GM23248 (cell line): ENCODE measurements around the gene PELI3. TPM values are rescaled to one million over a fixed set of nuclear protein-coding genes. Genes with fewer than 3 reads are reported as not detected.

Experiments used
- DNase-seq: peaks from one replicate; pipeline ENCODE4 v3.0.0-alpha.2; 2015
- H2AFZ ChIP-seq: fragments of 200-600 bp; sonication (generic); 2 replicates; pipeline ENCODE4 v1.6.1; 2016; ENCODE audit warnings: antibody characterized with exemption
- H3F3A ChIP-seq: fragments of 200-600 bp; sonication (generic); 2 replicates; pipeline ENCODE4 v1.6.1; 2016; ENCODE audit warnings: mild to moderate bottlenecking, antibody characterized with exemption, mixed run types; ENCODE audit not compliant: insufficient read depth
- H3K27ac ChIP-seq: fragments of 200-600 bp; sonication (generic); 2 replicates; pipeline ENCODE4 v1.5.1; 2016; ENCODE audit warnings: mild to moderate bottlenecking
- H3K27me3 ChIP-seq: fragments of 200-600 bp; sonication (generic); replicated peaks from 2 replicates; pipeline ENCODE4 v1.6.1; 2016; ENCODE audit warnings: mild to moderate bottlenecking; ENCODE audit not compliant: insufficient read depth
- H3K36me3 ChIP-seq: fragments of 200-600 bp; sonication (generic); 2 replicates; pipeline ENCODE4 v1.6.1; 2016; ENCODE audit warnings: low read depth, mild to moderate bottlenecking
- H3K4me1 ChIP-seq: fragments of 200-600 bp; sonication (generic); 2 replicates; pipeline ENCODE4 v1.6.1; 2016; ENCODE audit warnings: mild to moderate bottlenecking; ENCODE audit not compliant: insufficient read depth
- H3K4me2 ChIP-seq: fragments of 200-600 bp; sonication (generic); one replicate; pipeline ENCODE4 v1.6.1; 2016; ENCODE audit warnings: mild to moderate bottlenecking; ENCODE audit not compliant: unreplicated experiment
- H3K4me3 ChIP-seq: fragments of 200-600 bp; sonication (generic); 2 replicates; pipeline ENCODE4 v1.5.1; 2016; ENCODE audit warnings: mild to moderate bottlenecking
- H3K79me2 ChIP-seq: fragments of 200-600 bp; sonication (generic); 2 replicates; pipeline ENCODE4 v1.6.1; 2016; ENCODE audit warnings: mild to moderate bottlenecking; ENCODE audit not compliant: insufficient read depth
- H3K9ac ChIP-seq: fragments of 200-600 bp; sonication (generic); 2 replicates; pipeline ENCODE4 v1.6.1; 2016; ENCODE audit warnings: mild to moderate bottlenecking
- H3K9me2 ChIP-seq: fragments of 200-600 bp; sonication (generic); 2 replicates; pipeline ENCODE4 v1.6.1; 2016; ENCODE audit warnings: mixed run types, mild to moderate bottlenecking, moderate library complexity; ENCODE audit not compliant: insufficient read depth
- H3K9me3 ChIP-seq: fragments of 200-600 bp; sonication (generic); one replicate; pipeline ENCODE4 v1.6.1; 2017; ENCODE audit warnings: low read depth
- H4K20me1 ChIP-seq: fragments of 200-600 bp; sonication (generic); 2 replicates; pipeline ENCODE4 v1.6.0; 2016; ENCODE audit not compliant: insufficient read depth
- EZH2 ChIP-seq: fragments of 200-600 bp; sonication (generic); IDR thresholded peaks from 2 replicates; pipeline ENCODE4 v1.6.1; 2018; ENCODE audit warnings: antibody characterized with exemption, mild to moderate bottlenecking; ENCODE audit not compliant: insufficient read depth, poor library complexity, severe bottlenecking
- EZH2phosphoT487 ChIP-seq: fragments of 200-600 bp; sonication (generic); IDR thresholded peaks from 2 replicates; pipeline ENCODE4 v1.6.1; 2018; ENCODE audit warnings: antibody characterized with exemption, moderate library complexity, mild to moderate bottlenecking, low read depth; ENCODE audit not compliant: insufficient read depth
- WGBS, 2 experiments: methylation state at CpG; one replicate each; pipeline ENCODE4 v1.1.6; 2015 to 2017; ENCODE audit warnings: low lambda C conversion rate in 2 of 2, low coverage in 1 of 2; ENCODE audit errors: missing lambda C conversion rate in 2 of 2; 5-methylcytosine and 5-hydroxymethylcytosine counted together
- in situ Hi-C: fragments of 300-500 bp; cut with MboI; formaldehyde crosslinking; loops from 2 replicates; pipeline ENCODE4 v1.15.0; 2020
- polyA plus RNA-seq: library from polyadenylated mRNA; unstranded; fragments of >200 nt; fragmentation: Nextera tagmentation; extraction: Ambion mirVana; gene quantifications from 2 replicates; pipeline ENCODE4 v1.2.1, GENCODE V29; 2016
- total RNA-seq: library from RNA; depleted of rRNA; stranded (reverse); fragments of >200 nt; shearing (Covaris generic); gene quantifications from 2 replicates; pipeline ENCODE4 v1.2.3, GENCODE V29; 2014

PELI3 gene
- total and polyA plus RNA-seq, 2 experiments from 2014 or later = 5.3 to 10.5 TPM

DNA sequence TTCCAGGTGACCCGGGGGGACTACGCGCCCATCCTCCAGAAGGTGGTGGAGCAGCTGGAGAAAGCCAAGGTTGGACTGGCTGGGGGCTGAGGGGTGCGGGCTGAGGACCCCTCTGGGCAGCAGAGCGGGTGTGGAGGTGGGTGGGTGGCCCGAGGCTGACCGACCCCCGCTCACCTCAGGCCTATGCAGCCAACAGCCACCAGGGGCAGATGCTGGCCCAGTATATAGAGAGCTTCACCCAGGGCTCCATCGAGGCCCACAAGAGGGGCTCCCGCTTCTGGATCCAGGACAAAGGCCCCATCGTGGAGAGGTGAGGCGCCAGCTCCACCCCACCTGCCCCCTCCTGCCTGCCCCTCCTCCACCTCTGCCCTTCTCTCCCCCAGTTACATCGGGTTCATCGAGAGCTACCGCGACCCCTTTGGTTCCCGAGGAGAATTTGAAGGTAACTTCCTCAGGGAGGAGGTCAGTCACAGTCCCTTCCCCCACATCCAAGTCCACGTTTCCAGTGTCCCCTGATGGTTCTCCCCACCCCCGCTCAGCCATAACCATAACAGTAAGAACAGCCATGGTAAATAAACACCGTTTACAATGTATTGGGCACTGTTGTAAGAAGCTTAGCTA lies 24.7 kb downstream of the PELI3 start:
- H3K9me2 ChIP-seq = no peaks in the 10 kb centered on the region
- TF ChIP-seq EZH2phosphoT487 (no peak), EZH2 (no peak)
- no peaks in the 10 kb centered on the region for H3K79me2 ChIP-seq
- no peak overlapping the region for H3K9ac ChIP-seq
- H2AFZ ChIP-seq = no peak overlapping the region
- H3K27ac ChIP-seq = no peak overlapping the region
- no peak overlapping the region for H3K4me2 ChIP-seq
- in situ Hi-C loops = no loop called here
- peak; percentile 31 for DNase-seq
- H3K9me3 ChIP-seq = no peaks in the 10 kb centered on the region
- no peaks in the 10 kb centered on the region for H3K27me3 ChIP-seq
- H3K4me3 ChIP-seq = no peak overlapping the region
- H3F3A ChIP-seq = no peaks in the 10 kb centered on the region
- WGBS, 2 experiments = 65 to 71% methylated on average over 17 to 20 of the region's 20 CpGs
- no peaks in the 10 kb centered on the region for H3K36me3 ChIP-seq
- H4K20me1 ChIP-seq = no peaks in the 10 kb centered on the region
- no peaks in the 10 kb centered on the region for H3K4me1 ChIP-seq

DNA sequence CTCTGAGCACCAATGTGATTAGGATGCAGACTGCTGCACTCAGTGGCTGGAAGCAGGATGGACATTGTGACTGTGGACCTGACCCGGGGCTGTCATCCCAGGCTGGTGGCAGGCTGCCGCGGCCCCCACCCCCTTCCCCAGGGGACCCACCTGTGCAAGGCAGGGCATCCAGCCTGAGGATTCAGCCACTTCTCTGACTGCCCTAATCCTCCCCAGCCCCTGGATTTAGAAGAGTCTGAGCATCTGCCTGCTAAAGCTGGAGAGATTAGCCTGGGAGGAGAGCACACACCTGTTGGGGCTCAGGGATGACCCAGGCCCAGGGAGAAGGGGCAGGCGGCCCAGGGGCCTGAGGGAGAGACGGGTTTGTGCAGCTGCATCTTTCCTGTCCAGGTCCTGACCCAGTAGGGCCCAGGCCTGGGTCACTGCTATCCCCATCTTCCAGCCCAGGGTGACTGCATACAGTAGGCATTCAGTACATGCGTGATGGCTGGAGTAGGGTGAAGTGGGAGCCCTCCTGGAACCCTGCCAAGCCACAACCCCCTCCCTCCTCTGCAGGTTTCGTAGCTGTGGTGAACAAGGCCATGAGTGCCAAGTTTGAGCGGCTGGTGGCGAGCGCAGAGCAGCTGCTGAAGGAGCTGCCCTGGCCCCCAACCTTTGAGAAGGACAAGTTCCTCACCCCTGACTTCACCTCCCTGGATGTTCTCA lies 25.6 kb downstream of the PELI3 start:
- H3K4me2 ChIP-seq = no peak overlapping the region
- H3F3A ChIP-seq = no peaks in the 10 kb centered on the region
- TF ChIP-seq EZH2 (no peak), EZH2phosphoT487 (no peak)
- H3K4me3 ChIP-seq = no peak overlapping the region
- no peak overlapping the region for H3K27ac ChIP-seq
- 86 to 91% methylated on average over 10 of the region's 10 CpGs for WGBS, 2 experiments
- no peaks in the 10 kb centered on the region for H3K9me3 ChIP-seq
- DNase-seq = no peak
- no peaks in the 10 kb centered on the region for H3K36me3 ChIP-seq
- no peak overlapping the region for H2AFZ ChIP-seq
- in situ Hi-C loops = no loop called here
- no peaks in the 10 kb centered on the region for H3K79me2 ChIP-seq
- H4K20me1 ChIP-seq = no peaks in the 10 kb centered on the region
- H3K9ac ChIP-seq = no peak overlapping the region
- no peaks in the 10 kb centered on the region for H3K9me2 ChIP-seq
- no peaks in the 10 kb centered on the region for H3K27me3 ChIP-seq
- no peaks in the 10 kb centered on the region for H3K4me1 ChIP-seq

DNA sequence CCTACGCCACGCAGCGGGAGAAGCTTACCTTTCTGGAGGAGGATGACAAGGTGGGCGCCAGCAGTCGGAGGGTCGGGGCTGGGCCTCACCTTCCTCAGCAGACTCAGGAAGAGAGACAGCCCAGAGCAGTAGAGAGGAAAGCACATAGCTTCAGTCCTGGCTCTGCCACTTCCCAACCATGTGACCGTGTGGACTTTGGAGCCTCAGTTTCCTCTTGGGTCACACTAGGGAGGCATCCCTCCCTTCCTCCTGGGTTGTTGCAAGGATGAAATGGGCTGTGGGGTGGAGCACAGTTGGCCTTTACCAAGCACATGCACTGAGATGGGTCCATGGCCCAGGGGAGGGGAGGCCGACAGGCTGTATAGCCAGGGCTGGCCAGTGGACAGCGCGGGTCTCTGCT lies 26.4 kb downstream of the PELI3 start:
- Histone ChIP-seq H4K20me1 (no peaks in the 10 kb centered on the region), H3K4me3 (no peak overlapping the region), H3K36me3 (no peaks in the 10 kb centered on the region), H3K27ac (no peak overlapping the region), H3K27me3 (no peaks in the 10 kb centered on the region), H3K4me2 (no peak overlapping the region), H3K79me2 (no peaks in the 10 kb centered on the region), H3K4me1 (no peaks in the 10 kb centered on the region), H3K9ac (no peak overlapping the region), H3K9me2 (no peaks in the 10 kb centered on the region), H2AFZ (no peak overlapping the region), H3K9me3 (no peaks in the 10 kb centered on the region), H3F3A (no peaks in the 10 kb centered on the region)
- no peak for DNase-seq
- 98 to 99% methylated on average over 10 of the region's 10 CpGs for WGBS, 2 experiments
- in situ Hi-C loops = no loop called here
- no peak for TF ChIP-seq EZH2
- no peak for TF ChIP-seq EZH2phosphoT487

DNA sequence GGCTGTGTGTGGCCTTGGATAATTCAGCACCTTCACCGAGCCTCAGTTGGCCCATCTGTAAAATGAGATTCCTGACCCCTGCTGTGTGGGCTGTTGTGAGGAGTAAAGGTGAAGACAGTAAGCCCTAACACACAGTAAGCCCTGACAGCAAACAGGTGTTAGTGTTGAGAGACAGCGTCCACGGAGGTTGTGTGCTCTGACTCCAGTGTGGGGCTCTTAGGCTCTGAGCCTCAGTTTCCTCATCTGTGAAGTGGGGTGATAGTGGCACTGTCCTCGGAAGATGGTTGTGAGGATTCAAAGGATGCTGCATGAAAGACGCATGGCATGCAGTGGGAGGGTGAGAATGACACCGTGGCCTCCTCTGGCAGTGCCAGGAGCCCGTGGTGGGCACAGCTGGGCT lies 27.8 kb downstream of the PELI3 start:
- TF ChIP-seq EZH2 = no peak
- no peak for TF ChIP-seq EZH2phosphoT487
- H3K9ac ChIP-seq = no peak overlapping the region
- H3F3A ChIP-seq = no peaks in the 10 kb centered on the region
- H3K9me2 ChIP-seq = no peaks in the 10 kb centered on the region
- no peaks in the 10 kb centered on the region for H3K9me3 ChIP-seq
- no peaks in the 10 kb centered on the region for H3K27me3 ChIP-seq
- H2AFZ ChIP-seq = no peak overlapping the region
- no peak overlapping the region for H3K4me3 ChIP-seq
- no peaks in the 10 kb centered on the region for H4K20me1 ChIP-seq
- 94 to 97% methylated on average over 7 of the region's 7 CpGs for WGBS, 2 experiments
- no peak overlapping the region for H3K27ac ChIP-seq
- no peak overlapping the region for H3K4me2 ChIP-seq
- no peaks in the 10 kb centered on the region for H3K4me1 ChIP-seq
- in situ Hi-C loops = no loop called here
- DNase-seq = no peak
- H3K36me3 ChIP-seq = 0 out of 2 replicates have a peak, but pooled peaks cover 4% of the 10 kb centered on the region
- H3K79me2 ChIP-seq = no peaks in the 10 kb centered on the region

DNA sequence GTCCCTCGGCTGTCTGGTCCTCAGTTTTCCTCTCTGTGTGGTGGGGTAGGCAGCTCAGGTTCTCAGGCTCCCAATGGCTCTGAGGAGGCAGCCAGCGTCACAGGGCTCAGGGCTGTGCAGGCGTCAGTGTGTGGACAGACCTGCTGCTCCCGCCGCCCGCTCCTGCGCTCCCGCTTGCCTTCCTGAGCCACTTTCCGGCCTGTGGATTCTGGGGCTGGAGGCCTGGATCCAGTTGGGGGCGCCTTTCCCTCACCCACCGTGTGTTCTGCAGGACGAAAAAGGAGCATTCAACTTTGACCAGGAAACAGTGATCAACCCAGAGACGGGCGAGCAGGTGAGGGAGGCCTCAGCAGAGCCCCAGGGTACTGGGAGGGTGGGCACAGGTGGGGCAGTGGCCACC lies 28.2 kb downstream of the PELI3 start:
- in situ Hi-C loops = no loop called here
- Histone ChIP-seq H3F3A (no peaks in the 10 kb centered on the region), H3K27ac (no peak overlapping the region), H4K20me1 (no peaks in the 10 kb centered on the region), H3K9me3 (no peaks in the 10 kb centered on the region), H3K9me2 (no peaks in the 10 kb centered on the region), H3K4me2 (no peak overlapping the region), H2AFZ (no peak overlapping the region), H3K4me3 (no peak overlapping the region), H3K4me1 (no peaks in the 10 kb centered on the region), H3K79me2 (no peaks in the 10 kb centered on the region), H3K9ac (no peak overlapping the region), H3K36me3 (0 out of 2 replicates have a peak, but pooled peaks cover 4% of the 10 kb centered on the region), H3K27me3 (no peaks in the 10 kb centered on the region)
- DNase-seq = no peak
- 87 to 89% methylated on average over 14 of the region's 14 CpGs for WGBS, 2 experiments
- TF ChIP-seq EZH2phosphoT487 = no peak
- TF ChIP-seq EZH2 = no peak
